Left ventricle myocardium superior (tissue), 1 donor: ENCODE measurements around the gene ANKRD13B. TPM values are rescaled to one million over a fixed set of nuclear protein-coding genes. Genes with fewer than 3 reads are reported as not detected.

ENCODE experiments used
- ATAC-seq: fragments of 200-7000 bp; cut with Tn5 transposase; one replicate; pipeline ENCODE4 v1.9.1; 2020; ENCODE audit warnings: mild to moderate bottlenecking, moderate library complexity
- DNase-seq: peaks from one replicate; pipeline ENCODE4 v3.0.0-alpha.2; 2020
- intact Hi-C: fragments of 100-400 bp; cut with micrococcal nuclease; formaldehyde crosslinking; loops from one replicate; pipeline ENCODE4 v1.11.0; 2022
- total RNA-seq: library from RNA; stranded (reverse); fragmentation: NEBNext Ultra II Directional; extraction: Animal tissue kit (Norgen Biotek cat#: 25700); gene quantifications from one replicate; pipeline ENCODE4 v1.2.1, GENCODE V29; 2021
- donor health status: DM: no; HTN: yes; CAD: no; lungs with severe emphysema.

The ANKRD13B gene
- total RNA-seq, 1 donor from 2014 or later: 8.3 TPM

GRCh38 chr17:29578626-29579485 is 14.1 kb upstream of the ANKRD13B start:
- no peak for ATAC-seq
- intact Hi-C loops: no loop called here
- no peak for DNase-seq

- peak; percentile 92 for DNase-seq
- ATAC-seq: peak; percentile 79
- intact Hi-C loops: no loop called here
These were observed 12.8 kb upstream of the ANKRD13B start for GRCh38 chr17:29579866-29580771.

GRCh38 chr17:29581583-29582253 is 11.2 kb upstream of the ANKRD13B start:
- no peak for DNase-seq
- intact Hi-C loops: no loop called here
- no peak for ATAC-seq

DNA sequence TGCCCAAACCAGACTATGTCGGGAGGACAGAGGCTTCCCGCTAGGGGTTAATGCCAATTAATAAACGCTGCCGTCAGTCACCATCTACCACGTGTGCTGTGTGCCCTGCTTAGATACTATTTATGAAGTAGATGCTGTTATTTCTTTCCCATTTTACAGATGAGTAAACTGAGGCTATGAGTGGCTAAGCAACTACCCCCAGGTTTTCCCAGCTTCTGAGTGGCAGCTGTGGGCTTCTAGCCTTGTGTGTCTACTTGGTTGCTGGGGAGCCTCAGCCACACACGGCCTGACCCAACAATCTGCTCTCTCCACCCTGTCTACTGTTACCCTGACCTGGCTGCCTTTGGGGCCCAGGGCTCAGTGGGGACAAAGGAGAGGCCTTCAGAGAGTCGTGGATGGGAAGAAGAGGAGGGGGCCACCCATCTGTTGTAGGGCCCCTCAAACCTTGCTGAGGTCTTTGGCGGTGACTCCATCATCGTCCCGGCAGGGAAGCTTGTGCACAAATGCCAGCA is 10.6 kb upstream of the ANKRD13B start:
- DNase-seq (no peak), ATAC-seq (no peak)
- intact Hi-C loops: no loop called here

- no peak for DNase-seq
- ATAC-seq: no peak
- intact Hi-C loops: no loop called here
These were observed 10.2 kb upstream of the ANKRD13B start for GRCh38 chr17:29582772-29583171.

- no peak for ATAC-seq
- no peak for DNase-seq
- intact Hi-C loops: no loop called here
These were observed 9.3 kb upstream of the ANKRD13B start for GRCh38 chr17:29583324-29584248.

GRCh38 chr17:29584452-29585079 is 8.4 kb upstream of the ANKRD13B start:
- DNase-seq: peak; percentile 65
- intact Hi-C loops: no loop called here
- ATAC-seq: peak; percentile 31

- DNase-seq (peak; percentile 51), ATAC-seq (peak; percentile 1)
- intact Hi-C loops: no loop called here
These were observed 7.7 kb upstream of the ANKRD13B start for GRCh38 chr17:29585080-29585751.

DNA sequence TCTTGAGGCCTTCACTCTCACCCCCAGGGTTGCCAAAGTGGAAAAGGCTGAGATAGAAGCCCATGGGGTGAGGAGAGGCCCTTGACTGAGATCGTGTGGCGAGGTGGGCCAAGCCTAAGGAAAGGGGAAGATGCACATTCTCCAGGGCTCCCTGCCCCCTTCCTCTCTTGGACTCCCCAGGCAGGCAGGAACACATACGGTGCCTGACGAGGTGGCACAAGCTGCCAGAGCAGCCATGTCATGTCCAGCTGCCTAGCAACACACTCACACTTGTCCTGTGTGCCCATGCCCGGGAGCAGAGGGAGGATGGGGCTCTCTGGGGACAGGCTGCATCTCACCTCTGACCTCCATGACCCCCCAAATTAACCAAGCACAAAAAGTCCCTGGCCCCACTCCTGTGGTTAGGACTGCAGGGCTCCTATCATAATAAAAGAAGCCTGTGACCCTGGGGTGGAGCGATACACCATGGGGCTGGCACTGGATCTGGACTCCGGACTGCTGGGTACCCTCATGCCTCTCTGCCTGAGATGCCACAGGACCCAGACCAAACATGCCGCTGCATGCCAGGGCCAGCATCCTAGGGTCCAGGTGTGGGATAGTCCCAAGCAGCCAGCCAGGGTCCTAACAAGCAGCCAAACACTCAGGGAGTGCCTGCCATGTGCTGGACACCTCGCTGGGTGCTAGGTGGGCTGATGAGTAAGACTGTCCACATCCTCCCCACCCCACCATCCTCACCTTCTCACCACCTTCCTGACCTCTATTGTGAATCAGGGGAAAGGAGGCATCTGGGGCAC is 6.1 kb upstream of the ANKRD13B start:
- DNase-seq: peak; percentile 37
- ATAC-seq: no peak
- intact Hi-C loops: no loop called here

GRCh38 chr17:29587591-29587990 is 5.3 kb upstream of the ANKRD13B start:
- DNase-seq (no peak), ATAC-seq (no peak)
- intact Hi-C loops: no loop called here

DNA sequence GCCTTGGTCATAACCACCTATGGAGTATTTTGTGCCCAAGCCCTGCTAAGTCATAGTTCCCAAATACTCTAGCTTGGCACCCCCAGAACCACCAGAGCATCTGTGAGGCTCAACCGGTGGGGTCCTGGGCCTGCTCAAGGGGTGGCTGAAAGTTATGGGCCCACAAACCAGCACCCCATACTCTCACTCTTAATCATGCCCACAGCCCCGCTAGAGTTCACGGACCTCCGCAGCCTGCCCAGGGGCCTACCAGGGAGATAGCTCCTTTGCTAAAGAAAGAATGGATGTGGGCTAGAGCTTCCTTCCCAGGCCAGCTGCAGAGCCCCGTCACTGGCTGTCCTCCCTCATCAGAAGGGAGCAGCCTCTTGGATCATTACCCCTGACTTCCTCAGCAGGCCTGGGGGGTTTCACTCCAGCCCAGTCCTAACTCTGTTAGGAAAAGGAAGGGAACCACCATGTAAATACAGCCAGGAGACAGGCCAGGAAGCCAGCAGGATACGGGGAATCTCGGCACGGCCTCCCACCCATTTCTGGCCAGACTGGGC is 4.8 kb upstream of the ANKRD13B start:
- DNase-seq (peak; percentile 30), ATAC-seq (no peak)
- intact Hi-C loops: no loop called here

DNA sequence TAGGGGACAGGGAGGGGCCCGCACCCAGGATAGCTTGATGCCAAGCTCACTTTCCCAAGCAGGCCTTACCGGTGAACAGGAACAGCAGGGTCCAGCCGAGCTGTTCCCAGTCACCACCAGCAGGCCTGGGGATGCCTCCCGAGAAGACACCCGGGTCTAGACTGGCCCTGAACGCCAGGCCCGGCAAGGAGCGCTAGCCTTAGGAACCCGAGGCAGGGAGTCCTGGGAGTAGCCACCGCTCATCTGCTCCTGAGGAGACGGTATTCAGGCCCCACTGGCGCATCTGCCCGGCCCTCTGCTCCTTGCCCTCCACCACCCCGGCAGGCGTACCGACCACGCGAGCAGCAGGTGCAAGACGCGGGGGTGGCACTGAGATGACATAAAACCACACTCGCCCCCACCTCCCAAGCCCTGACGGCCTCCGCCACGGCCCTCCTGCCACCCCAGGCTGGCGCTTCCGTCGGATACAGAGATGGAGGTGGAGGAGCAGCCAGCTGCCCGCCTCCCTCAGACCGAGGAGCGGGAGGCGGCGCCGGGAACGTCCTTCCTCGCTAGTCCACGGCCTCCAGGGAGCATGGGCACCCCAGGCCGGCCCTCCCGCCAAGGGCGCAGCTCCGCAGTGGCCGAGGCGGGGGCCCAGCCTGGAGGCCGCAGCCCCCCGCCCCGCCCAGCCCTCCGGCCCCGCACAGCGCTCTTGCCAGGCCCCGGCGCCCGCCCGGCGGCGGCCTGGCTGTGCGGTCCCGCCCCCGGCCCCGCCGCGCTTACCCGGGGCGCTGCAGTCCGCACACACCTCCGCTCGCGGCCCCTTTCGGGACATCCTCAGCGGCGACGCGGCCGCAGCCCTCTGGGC is 4.1 kb upstream of the ANKRD13B start:
- no peak for ATAC-seq
- intact Hi-C loops: no loop called here

GRCh38 chr17:29589524-29590410 is 3.2 kb upstream of the ANKRD13B start, which contains the start of gene GIT1:
Gene GIT1 (minus strand): TSS chr17:29589648. CDS start chr17:29589378, 270 bp downstream.
- DNase-seq (peak; percentile 94), ATAC-seq (peak; percentile 80)
- intact Hi-C loops: no loop called here

More for the DNA sequence above, 4.1 kb upstream of the ANKRD13B start:
- peak; percentile 63 for DNase-seq

DNA sequence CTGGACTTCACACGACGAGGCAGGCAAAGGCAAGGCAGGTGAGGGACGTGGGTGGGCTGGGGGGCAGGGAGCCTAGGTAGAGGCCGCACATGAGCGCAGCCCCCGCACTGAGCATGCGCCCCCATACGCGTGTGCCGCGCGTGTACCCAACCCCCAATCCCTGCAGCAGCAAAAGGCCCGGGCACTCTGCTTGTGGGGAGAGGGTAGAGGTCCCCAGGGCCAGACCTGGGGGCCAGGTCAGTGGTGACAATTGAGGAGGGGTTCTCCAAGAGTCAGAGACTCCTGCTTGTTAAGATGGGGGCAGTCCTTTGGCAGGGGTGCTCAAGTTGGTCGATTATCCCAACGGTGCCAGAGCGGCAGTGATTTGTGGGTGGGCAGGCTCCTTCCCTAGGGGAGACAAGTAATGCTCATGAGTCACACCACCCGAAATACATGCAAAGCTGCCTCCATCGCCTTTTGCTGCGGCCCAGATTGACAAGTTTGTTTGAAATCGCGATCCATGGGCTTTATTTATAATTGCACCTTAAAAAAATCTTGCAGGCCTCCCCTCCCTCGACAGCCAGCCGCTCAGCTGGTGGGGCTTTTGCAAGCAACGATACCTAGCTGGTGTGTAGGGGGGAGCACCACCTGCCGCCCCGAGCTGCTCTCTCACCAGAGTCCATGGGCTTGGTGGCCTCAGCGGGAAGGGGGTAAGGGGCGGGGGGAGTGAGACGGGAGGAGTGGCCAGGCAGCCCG is 2.4 kb upstream of the ANKRD13B start:
- DNase-seq (peak; percentile 40), ATAC-seq (peak; percentile 1)
- intact Hi-C loops: no loop called here
